Neural progenitor cell (in vitro differentiated cells): ENCODE data around the gene ANKRD13D. TPM values are rescaled to one million over a fixed set of nuclear protein-coding genes. Genes with fewer than 3 reads are reported as not detected.

Experiments used
- DNase-seq: peaks from one replicate; pipeline ENCODE4 v3.0.0-alpha.2; 2016; ENCODE audit warnings: low spot score
- H2AFZ ChIP-seq: fragments of 200-600 bp; sonication (generic); replicated peaks from 2 replicates; pipeline ENCODE4 v1.6.1; 2016; ENCODE audit warnings: antibody characterized with exemption
- H3F3A ChIP-seq: fragments of 200-600 bp; sonication (generic); 2 replicates; pipeline ENCODE4 v1.6.1; 2016; ENCODE audit warnings: antibody characterized with exemption, low read depth
- H3K27ac ChIP-seq: fragments of 200-600 bp; sonication (generic); 2 replicates; pipeline ENCODE4 v1.5.1; 2016; ENCODE audit warnings: mild to moderate bottlenecking
- H3K27me3 ChIP-seq: fragments of 200-600 bp; sonication (generic); 2 replicates; pipeline ENCODE4 v1.6.1; 2016; ENCODE audit warnings: mild to moderate bottlenecking, moderate library complexity
- H3K36me3 ChIP-seq: fragments of 200-600 bp; sonication (generic); 2 replicates; pipeline ENCODE4 v1.5.1; 2016
- H3K4me1 ChIP-seq: fragments of 200-600 bp; sonication (generic); 2 replicates; pipeline ENCODE4 v1.6.1; 2016; ENCODE audit warnings: mixed run types
- H3K4me2 ChIP-seq: fragments of 200-600 bp; sonication (generic); 2 replicates; pipeline ENCODE4 v1.6.1; 2016
- H3K4me3 ChIP-seq: fragments of 200-600 bp; sonication (generic); 2 replicates; pipeline ENCODE4 v1.5.1; 2016
- H3K79me2 ChIP-seq: fragments of 200-600 bp; sonication (generic); 2 replicates; pipeline ENCODE4 v1.6.1; 2016; ENCODE audit warnings: low read depth
- H3K9ac ChIP-seq: fragments of 200-600 bp; sonication (generic); 2 replicates; pipeline ENCODE4 v1.6.1; 2016
- H3K9me3 ChIP-seq: fragments of 200-600 bp; sonication (generic); 2 replicates; pipeline ENCODE4 v1.5.1; 2016; ENCODE audit warnings: low read depth
- H4K20me1 ChIP-seq: fragments of 200-600 bp; sonication (generic); 2 replicates; pipeline ENCODE4 v1.6.1; 2016; ENCODE audit warnings: low read depth
- H3K27ac Mint-ChIP-seq: 3 replicates; pipeline ENCODE4 v1.8.0; 2021; ENCODE audit warnings: mixed read lengths
- H3K27me3 Mint-ChIP-seq: 2 replicates; pipeline ENCODE4 v1.8.0; 2022; ENCODE audit warnings: low read depth, mild to moderate bottlenecking, inconsistent platforms, moderate library complexity, mixed read lengths; ENCODE audit not compliant: insufficient read depth
- H3K36me3 Mint-ChIP-seq: 3 replicates; pipeline ENCODE4 v1.8.0; 2021; ENCODE audit warnings: mixed read lengths
- H3K4me1 Mint-ChIP-seq: 3 replicates; pipeline ENCODE4 v1.8.0; 2021; ENCODE audit warnings: mixed read lengths
- H3K4me3 Mint-ChIP-seq: 3 replicates; pipeline ENCODE4 v1.8.0; 2021; ENCODE audit warnings: mild to moderate bottlenecking, moderate library complexity, mixed read lengths
- H3K9me3 Mint-ChIP-seq: 3 replicates; pipeline ENCODE4 v1.8.0; 2020; ENCODE audit warnings: mixed read lengths
- CTCF ChIP-seq: fragments of 200-600 bp; sonication (generic); IDR thresholded peaks from 2 replicates; pipeline ENCODE4 v1.5.1; 2017; ENCODE audit warnings: antibody characterized with exemption, mild to moderate bottlenecking
- EZH2 ChIP-seq: fragments of 200-600 bp; sonication (generic); IDR thresholded peaks from 2 replicates; pipeline ENCODE4 v1.6.1; 2017; ENCODE audit warnings: antibody characterized with exemption, mild to moderate bottlenecking, moderate library complexity
- EZH2phosphoT487 ChIP-seq: fragments of 200-600 bp; sonication (generic); IDR thresholded peaks from 2 replicates; pipeline ENCODE4 v1.6.1; 2017; ENCODE audit warnings: antibody characterized with exemption
- total RNA-seq: library from RNA; depleted of rRNA; stranded (reverse); fragments of >200 nt; gene quantifications from 2 replicates; pipeline ENCODE4 v1.2.3, GENCODE V29; 2015; ENCODE audit warnings: low replicate concordance

ANKRD13D gene
- total RNA-seq, 1 donor from 2014 or later: 21.0 TPM

- H3K4me1 ChIP-seq: peaks cover 32% of the 10 kb centered on the region
These were observed 21.7 kb upstream of the ANKRD13D start for GRCh38 chr11:67267188-67268080.

GRCh38 chr11:67268081-67268961 lies 20.8 kb upstream of the ANKRD13D start:
- no peak for TF ChIP-seq EZH2phosphoT487
- TF ChIP-seq EZH2: no peak
- TF ChIP-seq CTCF: no peak
- Mint-ChIP-seq H3K27ac (no peak overlapping the region), H3K4me3 (peak overlapping the region; percentile 96), H3K9me3 (no peaks in the 10 kb centered on the region), H3K27me3 (peaks cover 12% of the 10 kb centered on the region), H3K36me3 (peaks cover 2% of the 10 kb centered on the region), H3K4me1 (peaks cover 46% of the 10 kb centered on the region)
- no peak for DNase-seq
- Histone ChIP-seq H3K4me3 (no peak overlapping the region), H3K4me2 (peak overlapping the region; percentile 88), H3K9ac (no peak overlapping the region), H2AFZ (no peak overlapping the region), H3F3A (peaks cover 32% of the 10 kb centered on the region), H3K4me1 (peaks cover 32% of the 10 kb centered on the region), H3K9me3 (no peaks in the 10 kb centered on the region), H3K27ac (no peak overlapping the region), H4K20me1 (peaks cover 69% of the 10 kb centered on the region), H3K27me3 (peaks cover 20% of the 10 kb centered on the region), H3K36me3 (no peaks in the 10 kb centered on the region), H3K79me2 (peaks cover 63% of the 10 kb centered on the region)

More at GRCh38 chr11:67267188-67268080, 21.7 kb upstream of the ANKRD13D start:
- Histone ChIP-seq H3K4me2 (peak overlapping the region; percentile 88), H3K27ac (no peak overlapping the region), H3K9ac (peak overlapping the region; percentile 39), H3K4me3 (peak overlapping the region; percentile 99), H3K27me3 (peaks cover 21% of the 10 kb centered on the region), H4K20me1 (peaks cover 60% of the 10 kb centered on the region), H3K79me2 (peaks cover 54% of the 10 kb centered on the region), H3F3A (peaks cover 34% of the 10 kb centered on the region), H2AFZ (no peak overlapping the region), H3K9me3 (no peaks in the 10 kb centered on the region), H3K36me3 (no peaks in the 10 kb centered on the region)
- TF ChIP-seq CTCF (no peak), EZH2 (no peak), EZH2phosphoT487 (no peak)
- Mint-ChIP-seq H3K9me3 (no peaks in the 10 kb centered on the region), H3K27ac (peak overlapping the region; percentile 86), H3K4me3 (peak overlapping the region; percentile 96), H3K36me3 (peaks cover 2% of the 10 kb centered on the region), H3K27me3 (peaks cover 12% of the 10 kb centered on the region), H3K4me1 (peaks cover 55% of the 10 kb centered on the region)
- no peak for DNase-seq

- Mint-ChIP-seq H3K9me3 (no peaks in the 10 kb centered on the region), H3K4me1 (peaks cover 46% of the 10 kb centered on the region), H3K4me3 (peak overlapping the region; percentile 96), H3K27ac (no peak overlapping the region), H3K36me3 (peaks cover 2% of the 10 kb centered on the region), H3K27me3 (peaks cover 11% of the 10 kb centered on the region)
- H3F3A ChIP-seq: peaks cover 32% of the 10 kb centered on the region
- DNase-seq: no peak
- TF ChIP-seq EZH2: no peak
- no peak for TF ChIP-seq CTCF
- no peak for TF ChIP-seq EZH2phosphoT487
- no peak overlapping the region for H2AFZ ChIP-seq
- H3K79me2 ChIP-seq: peaks cover 69% of the 10 kb centered on the region
- H3K9me3 ChIP-seq: no peaks in the 10 kb centered on the region
- H3K4me2 ChIP-seq: peak overlapping the region; percentile 64
- H3K4me3 ChIP-seq: no peak overlapping the region
- H3K36me3 ChIP-seq: no peaks in the 10 kb centered on the region
- H3K4me1 ChIP-seq: peaks cover 32% of the 10 kb centered on the region
- H4K20me1 ChIP-seq: peaks cover 75% of the 10 kb centered on the region
- no peak overlapping the region for H3K9ac ChIP-seq
- peaks cover 20% of the 10 kb centered on the region for H3K27me3 ChIP-seq
- no peak overlapping the region for H3K27ac ChIP-seq
These were observed 20.2 kb upstream of the ANKRD13D start for GRCh38 chr11:67268962-67269268.
